SIG-M5 (cell line): Measurements from ENCODE around the gene SLC1A5.
"Not testable (repeated sequence)": the region's sequence is repeated elsewhere in the genome, so short reads cannot be mapped to it uniquely, and the experiment has no call there.

Source experiments
- DNase-seq: peaks from one replicate; lab custom pipeline; 2025; lab: John Stamatoyannopoulos, UW

Gene SLC1A5

DNA sequence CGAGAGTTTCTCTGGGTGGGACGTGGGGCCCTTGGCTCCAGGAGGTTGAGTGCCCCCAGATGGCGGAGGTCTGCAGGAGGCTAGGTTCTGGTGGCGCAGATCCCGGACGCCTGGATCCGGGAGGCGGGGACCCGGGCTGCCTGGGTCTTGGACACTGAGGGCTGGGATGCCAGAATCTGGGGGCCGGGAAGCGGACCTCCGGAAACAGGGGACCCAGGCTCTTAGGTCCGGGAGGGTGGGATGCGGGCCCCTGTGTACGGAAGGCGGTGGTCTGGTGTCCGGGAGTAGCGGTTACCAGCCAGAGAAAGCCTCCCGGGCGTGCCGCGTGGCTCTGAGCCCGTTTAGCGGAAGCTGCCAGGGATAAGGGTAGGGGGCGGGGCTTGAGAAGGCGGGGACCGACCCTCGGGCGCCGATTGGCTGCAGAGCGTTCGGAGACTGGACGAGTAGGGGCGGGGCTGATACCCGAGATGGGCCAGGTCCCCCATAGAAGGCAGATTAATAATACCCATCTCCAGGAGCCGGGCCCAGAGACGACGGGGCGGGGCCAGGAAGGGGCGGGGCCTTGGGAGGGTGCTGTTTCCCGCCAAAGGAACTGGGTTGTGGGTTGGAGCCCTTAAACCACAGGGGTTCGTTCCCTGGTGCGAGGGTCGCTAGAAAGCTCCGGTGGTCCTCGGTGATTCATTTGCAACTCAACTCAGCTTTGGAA, at the start of gene SLC1A5:
Gene SLC1A5, minus strand, starts transcription at position 333 of the 706 bp plus-strand sequence. CDS start 629 bp downstream, outside the sequence.
- peak; percentile 77 for DNase-seq

DNA sequence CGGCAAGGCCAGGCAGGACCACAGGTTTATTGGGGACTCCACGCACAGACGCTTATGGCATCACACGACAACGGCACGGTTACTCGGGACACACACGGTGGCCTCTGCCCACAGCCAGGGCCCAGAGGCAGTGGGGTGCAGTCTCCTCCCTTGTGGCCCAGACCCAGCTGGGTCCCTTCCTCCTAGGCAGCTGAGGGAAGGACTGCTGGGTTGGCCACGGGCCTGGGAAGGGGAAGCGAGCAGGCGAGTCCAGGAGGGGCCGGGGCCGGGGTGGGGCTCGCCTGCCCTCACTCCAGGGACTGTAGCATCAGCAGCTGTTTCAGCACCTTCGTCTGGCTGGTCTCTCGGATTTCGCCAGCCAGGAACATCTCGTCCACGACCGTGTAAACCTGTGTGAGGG, 49.8 kb upstream of the SLC1A5 start:
- no peak for DNase-seq

DNA sequence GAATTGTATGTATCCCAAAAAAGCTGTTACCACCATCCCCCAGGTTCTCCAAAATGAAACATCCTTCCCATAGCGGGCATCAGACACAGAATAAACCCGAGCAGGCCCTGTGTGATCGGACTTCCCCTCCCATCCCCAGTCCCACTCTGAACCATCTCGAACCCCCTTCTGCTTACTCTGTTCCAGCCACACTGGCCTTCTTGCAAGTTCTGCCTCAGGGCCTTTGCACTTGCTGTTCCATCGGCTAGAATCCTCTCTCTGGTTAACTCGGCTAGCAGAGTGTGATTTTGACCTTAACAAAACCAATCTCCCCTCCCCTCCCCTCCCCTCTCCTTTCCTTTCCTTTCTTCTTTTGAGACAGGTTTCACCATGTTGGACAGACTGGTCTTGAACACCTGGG, 46.6 kb upstream of the SLC1A5 start:
- DNase-seq: no peak

DNA sequence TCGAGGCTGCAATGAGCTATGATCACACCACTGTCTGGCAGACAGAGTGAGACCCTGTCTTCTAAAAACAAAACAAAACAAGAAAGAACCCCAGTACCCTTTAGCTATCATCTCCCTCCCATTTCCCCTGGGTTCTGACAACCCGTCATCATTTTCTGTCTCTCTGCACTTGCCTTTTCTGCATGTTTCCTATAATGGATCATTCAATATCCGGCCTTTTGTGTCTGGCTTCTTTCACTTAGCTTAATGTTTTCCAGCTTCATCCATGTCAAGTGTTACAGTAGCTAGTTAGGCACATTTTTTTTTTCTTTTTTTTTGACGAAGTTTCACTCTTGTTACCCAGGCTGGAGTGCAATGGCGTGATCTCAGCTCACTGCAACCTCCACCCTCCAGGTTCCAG, 45.7 kb upstream of the SLC1A5 start:
- no peak for DNase-seq

DNA sequence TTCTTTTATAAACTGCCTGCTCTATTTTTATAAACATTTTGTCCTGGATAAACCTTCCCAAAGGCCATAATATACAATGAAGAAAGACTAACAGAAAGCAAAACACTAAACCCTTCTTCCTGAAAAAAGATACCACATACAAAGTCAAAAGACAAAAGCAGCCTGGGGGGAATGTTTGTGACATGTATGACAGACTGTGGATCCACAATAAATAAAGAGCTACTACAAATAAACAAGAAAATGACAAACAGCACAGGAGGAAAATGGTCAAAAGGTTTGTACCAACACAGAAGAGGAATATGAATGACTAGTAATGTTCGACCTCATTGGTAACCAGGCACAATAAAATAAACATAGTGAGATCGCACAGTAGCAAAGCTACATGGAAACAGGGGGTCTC, 42.5 kb upstream of the SLC1A5 start:
- no peak for DNase-seq

DNA sequence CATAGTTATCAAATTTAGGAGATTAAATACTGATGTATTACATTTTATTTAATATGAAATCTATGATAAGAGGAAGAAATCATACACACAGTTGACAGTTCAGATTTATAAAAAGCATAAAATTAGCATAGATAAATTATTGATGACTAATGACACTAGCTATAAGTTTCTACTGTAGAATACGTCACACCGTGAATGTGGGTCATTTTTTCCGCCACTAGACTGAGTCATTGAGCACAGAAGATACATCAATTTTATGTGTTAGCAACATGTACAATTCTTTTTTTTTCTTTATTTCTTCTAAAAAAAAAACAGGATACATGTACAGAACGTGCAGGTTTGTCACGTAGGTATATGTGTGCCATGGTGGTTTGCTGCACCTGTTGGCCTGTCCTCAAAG, 40.1 kb upstream of the SLC1A5 start:
- no peak for DNase-seq

DNA sequence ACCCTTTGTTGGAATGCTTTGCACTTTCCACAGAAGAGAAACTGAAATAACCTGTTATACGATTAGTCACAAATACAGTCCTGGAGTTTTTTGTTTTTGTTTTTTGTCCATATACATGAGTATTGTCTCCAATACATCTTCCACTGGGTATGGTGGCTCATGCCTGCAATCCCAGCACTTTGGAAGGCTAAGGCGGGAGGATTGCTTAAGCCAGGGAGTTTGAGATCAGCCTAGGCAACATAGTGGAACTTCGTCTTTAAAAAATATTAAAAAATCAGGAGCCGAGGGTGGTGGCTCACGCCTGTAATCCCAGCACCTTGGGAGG, 37.3 kb upstream of the SLC1A5 start:
- no peak for DNase-seq

DNA sequence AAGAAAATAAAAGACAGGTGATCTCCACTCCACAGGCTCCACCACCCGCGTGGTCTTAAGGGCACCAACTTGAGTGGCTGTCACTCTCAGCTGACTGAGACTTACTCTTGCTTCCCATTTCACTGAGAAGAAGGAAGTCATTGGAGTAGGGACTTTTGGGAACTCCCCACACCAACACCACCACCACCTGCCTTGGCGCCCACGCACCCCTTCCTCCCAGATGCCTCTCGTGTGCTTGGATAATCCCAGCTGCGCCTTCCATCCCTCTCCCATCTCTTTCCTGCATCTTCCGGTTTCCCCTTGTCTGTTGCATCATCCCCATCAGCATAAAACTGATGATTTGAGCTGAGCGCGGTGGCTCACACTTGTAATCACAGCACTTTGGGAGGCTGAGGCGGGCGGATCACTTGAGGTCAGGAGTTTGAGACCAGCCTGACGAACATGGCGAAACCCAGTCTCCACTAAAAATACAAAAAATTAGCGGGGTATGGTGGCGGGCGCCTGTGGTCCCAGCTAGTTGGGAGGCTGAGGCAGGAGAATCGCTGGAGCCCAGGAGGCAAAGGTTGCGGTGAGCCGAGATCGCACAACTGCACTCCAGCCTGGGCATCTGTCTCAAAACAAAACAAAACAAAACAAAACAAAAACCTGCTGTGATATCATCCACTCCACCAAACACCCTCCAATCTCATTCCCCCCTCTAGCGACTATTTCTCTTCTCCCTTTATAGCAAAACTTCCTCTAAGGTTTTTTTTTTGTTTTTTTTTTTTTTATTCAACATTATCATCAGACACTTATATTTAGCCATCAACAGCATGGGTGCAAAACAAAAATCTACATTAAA, 36.7 kb upstream of the SLC1A5 start:
- no peak for DNase-seq

DNA sequence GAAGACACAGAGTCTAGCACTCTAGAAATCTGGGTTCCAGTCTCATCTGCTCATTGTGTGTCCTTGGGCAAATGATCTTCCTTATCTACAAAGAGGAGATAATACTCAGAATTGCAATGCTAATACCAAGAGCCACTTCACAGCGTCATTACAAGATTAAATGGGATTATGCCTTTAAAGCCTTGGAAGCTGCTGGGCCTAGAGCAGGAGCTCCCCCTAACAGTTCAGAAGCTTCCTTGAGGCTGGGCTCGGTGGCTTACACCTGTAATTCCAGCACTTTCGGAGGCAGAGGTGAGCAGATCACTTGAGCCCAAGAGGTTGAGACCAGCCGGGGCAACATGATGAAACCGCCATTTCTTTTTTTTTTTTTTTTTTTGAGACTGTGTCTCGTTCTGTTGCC, 34.7 kb upstream of the SLC1A5 start:
- no peak for DNase-seq

DNA sequence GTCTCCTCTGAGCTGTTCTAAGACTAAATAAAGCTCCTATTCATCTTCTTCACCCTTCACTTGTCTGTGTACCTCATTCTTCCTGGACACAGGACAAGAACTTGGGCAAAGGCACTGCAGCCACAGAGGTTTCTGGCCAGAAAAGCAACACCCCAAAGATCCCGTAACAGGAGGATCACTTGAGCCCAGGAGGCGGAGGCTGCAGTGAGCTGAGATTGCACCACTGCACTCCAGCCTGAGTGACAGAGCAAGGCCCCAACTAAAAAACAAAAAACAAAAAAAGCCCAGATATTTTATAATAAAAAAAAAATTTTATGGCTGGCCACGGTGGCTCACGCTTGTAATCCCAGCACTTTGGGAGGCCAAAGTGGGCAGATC, 34.0 kb upstream of the SLC1A5 start:
- DNase-seq: not testable (repeated sequence)

DNA sequence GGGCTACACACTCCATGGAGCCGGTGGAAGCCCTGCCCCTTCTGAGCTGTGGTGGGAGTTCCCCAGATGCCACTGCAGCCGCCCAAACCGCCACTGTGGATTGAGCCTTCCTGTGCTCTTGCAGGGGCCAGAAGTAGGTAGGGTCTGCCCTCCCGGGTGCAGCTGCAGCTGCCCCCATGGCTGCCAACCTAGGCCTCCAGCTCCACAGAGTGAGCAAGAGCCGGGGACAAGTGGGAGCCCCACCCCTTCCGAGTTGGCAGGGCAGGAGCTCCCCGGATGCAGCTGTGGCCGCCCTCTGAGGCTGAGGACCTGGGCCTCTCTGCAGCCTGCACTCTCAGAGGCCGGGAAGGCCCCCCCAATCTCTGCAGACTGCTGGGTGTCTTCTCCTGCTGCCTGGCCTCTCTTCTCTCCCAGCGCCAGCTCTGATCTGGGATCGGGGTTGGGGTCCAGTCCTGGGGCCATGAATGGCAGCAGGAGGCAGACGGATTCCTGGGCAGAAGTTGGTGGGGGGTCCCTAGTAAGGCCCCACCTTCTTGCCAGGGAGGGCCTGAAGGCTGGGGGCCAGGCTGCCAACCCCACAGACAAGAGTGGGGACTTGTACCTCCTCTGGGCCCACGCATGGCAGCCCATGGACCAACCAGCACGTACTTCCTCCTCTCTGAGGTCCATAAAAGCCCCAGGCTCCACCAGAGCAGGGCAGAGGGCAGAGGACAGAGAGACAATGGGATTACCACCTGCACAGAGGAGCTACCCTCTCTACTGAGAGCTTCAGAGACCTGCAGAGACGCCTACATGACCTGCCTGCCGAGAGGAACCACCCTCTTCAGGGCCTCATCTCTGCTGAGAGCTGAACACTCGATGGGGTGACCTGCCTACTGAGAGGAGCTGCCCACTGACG, 33.4 kb upstream of the SLC1A5 start:
- DNase-seq: no peak

DNA sequence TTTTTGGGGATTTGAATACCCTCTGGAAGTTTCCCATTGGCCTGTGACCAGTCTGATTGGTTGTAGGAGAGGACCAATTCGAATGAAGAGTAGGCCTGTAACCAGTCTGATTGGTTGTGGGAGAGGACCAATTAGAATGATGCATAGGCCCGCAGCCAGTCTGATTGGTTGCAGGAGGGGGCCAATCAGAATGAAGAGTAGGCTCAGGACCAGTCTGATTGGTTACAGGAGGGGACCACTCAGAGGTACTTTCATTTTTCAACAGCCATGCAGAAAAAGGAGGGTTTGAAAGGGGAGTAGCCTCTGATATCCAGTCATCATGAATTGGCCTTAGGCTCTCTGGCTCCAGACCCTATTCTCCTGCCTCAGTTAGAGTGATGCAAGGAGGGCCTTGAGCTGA, 30.4 kb upstream of the SLC1A5 start:
- no peak for DNase-seq

DNA sequence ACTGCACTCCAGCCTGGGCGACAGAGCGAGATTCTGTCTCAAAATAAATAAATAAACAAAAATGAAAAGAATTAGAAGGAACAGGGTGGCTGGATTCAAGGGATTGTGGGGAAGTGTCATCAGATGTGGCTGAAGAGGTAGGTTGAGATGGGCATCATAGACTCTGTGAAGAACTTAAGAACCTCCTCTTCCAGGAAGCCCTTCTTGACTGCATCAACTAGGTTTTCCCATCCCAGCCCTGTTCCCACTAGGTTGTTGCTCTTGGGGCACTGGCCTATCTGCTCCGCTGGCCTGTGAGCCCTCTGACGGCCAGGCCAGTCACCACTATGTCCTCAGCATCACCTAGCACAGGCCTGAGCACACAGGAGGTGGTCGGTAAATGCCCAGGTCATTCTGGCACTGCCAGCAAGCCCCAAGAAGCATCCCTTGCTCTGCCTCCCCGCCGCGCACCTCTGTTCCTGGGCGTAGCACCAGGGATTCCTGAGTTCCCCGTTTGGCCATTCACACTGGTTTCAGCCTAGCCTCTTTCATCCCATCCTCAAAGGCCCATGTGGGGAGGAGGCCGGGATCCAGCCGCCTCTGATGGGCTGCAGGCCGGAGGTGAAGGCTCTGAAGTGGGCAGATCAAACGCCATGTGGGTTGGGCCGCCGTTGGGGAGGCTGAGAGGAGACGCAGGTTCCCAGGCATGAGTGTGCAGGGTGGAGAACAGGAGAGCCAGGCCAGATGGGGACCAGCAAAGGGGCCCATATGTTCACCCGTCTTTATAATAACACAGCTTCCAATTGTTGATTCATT, 27.6 kb upstream of the SLC1A5 start:
- no peak for DNase-seq

DNA sequence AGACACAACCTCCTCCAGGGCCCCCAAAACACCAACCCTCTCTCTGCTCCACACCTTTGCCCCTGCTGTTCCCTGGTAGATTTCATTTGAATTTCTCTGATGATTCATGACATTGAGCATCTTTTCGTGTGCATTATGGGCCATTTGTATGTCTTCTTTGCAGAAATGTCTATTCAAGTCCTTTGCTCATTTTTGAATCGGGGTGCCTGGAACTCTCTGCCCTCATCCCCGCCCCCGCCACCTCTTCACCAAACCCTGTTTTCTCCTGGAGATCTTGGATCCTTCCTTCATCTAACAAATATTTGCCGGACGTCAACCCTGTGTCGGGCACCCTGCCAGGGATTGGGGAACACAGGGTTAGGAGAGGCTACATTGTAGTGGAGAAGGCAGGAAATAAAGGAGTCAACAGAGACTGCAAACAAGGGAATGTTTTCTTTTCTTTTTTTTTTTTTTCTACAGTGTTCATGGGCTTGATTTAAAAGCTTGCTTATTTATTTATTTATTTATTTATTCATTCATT, 25.5 kb upstream of the SLC1A5 start:
- DNase-seq: no peak

DNA sequence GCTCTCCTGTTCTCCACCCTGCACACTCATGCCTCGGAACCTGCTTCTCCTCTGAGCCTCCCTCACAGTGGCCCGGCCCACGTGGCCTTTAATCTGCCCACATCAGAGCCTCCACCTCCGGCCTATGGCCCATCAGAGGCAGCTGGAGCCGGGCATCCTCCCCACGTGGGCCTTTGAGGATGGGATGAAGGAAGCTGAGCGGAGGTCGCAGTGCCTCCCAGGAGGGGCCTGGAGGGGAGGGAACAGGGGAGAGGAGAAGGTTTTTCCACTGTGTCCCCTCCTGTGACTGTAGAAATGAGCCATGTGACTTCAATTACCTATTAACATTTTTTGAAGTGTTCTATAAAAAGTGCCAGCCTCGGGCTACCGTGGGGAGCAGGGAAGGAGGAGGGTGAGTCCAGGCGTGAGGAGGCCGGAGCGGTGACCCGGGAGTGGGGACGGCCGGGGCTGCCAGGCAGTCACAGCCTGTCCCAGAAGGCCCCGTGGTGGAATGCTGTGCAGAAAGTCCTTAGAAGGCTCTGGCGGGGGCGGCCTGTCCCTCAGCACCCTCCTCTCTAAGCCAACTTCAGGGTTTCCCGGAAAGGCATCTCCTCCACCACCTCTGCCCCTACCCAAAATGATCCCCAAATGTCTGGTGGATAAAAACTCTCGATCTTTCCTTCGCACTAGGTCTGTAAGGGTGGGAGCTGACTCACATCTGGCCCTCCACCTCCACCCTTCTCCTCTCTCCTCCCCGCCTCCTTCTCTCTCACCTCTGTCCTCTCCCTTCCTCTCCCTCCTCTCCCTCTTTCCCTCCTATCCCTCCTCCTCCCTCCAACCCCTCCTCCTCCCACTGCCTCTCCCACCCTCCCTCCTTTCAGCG, 24.8 kb upstream of the SLC1A5 start:
- DNase-seq: no peak

DNA sequence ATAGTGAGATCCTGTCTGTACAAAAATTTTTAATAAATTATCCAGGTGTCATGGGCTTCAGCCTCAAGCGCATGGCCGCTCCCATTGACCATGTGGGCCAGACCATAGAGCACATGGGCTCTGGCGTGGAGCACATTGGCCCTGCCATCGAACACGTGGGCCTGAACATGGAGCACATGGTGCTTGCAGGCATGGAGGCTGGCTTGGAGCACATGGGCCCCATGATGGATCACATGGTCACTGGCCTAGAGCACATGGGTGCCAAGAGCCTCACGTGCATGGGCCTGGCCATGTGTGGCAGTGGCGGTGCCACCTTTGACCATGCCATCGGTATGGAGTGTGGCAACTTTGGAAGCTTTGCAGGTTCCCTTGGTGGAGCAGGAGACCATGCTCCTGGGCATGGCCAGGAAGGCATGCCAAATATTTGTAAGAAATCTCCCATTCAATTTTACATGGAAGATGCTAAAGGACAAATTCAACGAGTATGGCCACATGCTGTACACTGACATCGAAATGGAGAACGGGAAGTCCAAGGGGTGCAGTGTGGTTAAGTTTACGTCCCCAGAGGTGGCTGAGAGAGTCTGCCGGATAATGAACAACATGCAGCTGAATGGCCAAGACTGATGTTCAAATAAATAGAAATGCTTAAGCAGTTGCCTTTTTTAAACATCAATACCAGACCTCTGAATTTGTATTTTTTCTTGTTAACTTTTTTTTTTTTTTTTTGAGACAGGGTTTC, 21.3 kb upstream of the SLC1A5 start:
- DNase-seq: no peak

DNA sequence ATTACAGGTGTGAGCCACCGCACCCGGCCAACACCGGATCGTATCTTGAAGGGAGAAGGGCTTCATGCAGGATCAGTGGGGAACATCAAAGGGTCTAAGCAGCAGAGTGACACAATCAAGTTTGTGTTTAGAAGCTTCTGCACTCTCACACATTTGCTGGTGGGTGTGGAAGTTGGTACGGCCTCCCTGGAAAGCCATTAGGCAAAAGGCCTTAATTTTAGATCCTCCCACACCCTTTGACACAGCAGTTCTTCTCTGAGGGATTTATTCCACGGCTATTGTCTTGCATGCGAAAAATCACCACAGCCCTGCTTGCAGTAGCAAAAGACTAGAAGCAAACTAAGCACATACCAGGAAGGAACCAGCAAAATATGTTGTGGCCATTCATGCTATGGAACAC, 18.3 kb upstream of the SLC1A5 start:
- DNase-seq: no peak

DNA sequence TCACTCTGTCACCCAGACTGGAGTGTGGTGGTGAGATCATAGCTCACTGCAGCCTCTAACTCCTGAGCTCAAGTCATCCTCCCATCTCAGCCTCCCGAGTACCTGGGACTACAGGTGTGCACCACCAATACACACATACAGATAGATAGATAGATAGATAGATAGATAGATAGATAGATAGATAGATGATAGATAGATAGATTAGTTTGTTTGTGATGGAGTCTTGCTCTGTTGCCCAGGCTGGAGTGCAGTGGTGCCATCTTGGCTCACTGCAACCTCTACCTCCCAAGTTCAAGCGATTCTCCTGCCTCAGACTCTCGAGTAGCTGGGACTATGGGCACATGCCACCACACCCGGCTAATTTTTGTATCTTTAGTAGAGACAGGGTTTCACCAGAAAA, 16.0 kb upstream of the SLC1A5 start:
- DNase-seq: not testable (repeated sequence)

DNA sequence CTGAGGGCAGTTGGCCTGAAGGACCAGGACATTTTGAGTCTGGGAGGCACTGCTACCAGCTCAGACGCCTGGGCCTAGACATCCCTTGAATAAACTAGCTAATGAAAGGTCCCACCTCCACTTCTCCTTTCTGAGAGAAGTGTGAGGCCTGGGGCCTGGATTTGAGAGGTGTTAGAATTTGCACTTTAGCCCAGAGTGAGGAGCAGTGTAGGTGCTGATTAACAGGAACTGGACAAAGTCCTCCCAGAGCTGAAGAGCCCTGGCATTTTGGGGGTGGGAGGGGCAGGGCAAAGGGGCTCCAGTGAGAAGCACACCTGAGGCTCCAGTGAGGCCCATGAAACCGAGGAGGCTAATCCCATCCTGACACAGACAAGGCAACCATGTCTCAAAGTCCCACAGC, 15.2 kb upstream of the SLC1A5 start:
- no peak for DNase-seq

DNA sequence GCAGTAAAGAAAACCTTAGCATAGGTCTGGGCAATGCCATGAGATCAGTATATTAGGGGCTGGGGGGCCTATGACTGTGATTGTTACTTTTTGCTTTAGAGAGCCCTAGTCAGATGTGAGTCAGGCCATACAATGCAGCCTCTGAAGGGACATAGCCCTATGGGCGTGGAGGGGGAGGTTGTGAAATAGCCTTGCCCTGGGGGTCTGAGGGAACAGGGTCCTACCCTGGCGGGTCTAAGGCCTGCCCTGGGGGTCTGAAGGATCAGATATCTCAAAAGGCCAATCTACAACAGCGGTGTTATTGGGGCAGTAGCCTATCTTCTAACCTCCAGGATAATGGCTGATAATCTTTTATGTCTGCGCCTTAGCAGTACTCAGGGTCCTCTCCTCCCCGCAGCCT, 13.8 kb upstream of the SLC1A5 start:
- DNase-seq: no peak
